HG03103 (cell line): ENCODE data around the gene PLVAP.
"Not testable (repeated sequence)": the region's sequence is repeated elsewhere in the genome, so short reads cannot be mapped to it uniquely, and the experiment has no call there.

Experiments
- ATAC-seq: cut with Tn5 transposase; IDR thresholded peaks from one replicate; pipeline ENCODE4 v1.9.1; 2021; ENCODE audit warnings: low read depth; ENCODE audit not compliant: unreplicated experiment

The PLVAP gene

DNA sequence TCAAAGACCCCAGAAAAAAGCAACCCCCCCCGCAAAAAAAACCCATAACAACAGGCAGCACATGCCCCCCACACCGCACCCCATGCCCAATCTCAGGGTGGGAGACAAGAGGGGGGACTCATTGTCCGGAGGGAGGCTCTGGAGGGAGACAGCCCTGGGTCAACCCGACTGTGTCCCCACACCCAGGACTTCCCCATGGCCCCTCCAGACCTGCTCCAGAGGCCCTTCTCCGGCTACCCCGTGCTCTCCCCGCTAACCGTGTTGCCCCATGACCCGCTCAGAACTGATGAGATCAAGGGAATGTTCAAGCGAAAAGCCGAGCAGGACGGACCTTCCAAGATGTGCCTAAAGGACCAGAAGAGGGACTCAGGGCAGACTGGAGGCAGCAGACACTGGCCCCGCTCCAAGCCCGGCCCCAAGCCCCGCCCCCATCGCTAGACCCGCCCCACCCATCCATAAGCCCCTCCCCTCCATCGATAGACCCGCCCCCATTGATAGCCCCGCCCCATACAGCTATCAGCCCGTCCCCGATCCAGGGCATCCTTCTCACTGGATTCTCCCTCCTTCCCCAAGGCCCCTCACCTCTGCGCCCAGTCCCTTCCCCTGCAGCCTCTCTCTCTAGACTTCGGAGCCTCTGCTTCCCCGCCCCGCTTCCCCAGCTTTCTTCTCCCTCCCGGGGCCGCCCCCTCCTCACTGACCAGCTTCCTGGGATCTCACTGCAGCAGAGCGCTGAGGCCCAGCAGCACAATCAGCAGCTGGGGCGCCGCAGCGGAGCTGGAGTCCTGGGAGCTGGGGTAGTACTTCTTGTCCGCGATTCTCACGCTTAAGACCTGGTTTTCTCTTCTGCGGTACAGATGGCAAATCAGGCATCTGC is 26.1 kb upstream of the PLVAP start:
- ATAC-seq = no peak

DNA sequence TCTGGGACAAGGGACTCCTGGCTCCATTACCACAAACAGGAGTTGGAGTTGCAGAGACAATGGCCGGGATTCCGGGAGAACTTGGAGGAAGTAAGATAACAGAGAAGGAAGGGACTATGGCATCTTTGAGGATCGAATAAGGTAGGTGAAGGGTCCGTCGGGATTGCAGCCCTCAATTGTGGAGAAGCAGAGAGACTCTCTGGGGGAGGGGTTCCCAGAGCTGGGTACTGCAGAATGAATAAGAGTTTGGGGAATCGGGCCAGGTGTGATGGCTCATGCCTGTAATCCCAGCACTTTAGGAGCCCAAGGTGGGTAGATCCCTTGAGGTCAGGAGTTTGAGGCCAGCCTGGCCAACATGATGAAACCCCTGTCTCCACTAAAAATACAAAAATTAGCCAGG is 24.5 kb upstream of the PLVAP start:
- no peak for ATAC-seq

DNA sequence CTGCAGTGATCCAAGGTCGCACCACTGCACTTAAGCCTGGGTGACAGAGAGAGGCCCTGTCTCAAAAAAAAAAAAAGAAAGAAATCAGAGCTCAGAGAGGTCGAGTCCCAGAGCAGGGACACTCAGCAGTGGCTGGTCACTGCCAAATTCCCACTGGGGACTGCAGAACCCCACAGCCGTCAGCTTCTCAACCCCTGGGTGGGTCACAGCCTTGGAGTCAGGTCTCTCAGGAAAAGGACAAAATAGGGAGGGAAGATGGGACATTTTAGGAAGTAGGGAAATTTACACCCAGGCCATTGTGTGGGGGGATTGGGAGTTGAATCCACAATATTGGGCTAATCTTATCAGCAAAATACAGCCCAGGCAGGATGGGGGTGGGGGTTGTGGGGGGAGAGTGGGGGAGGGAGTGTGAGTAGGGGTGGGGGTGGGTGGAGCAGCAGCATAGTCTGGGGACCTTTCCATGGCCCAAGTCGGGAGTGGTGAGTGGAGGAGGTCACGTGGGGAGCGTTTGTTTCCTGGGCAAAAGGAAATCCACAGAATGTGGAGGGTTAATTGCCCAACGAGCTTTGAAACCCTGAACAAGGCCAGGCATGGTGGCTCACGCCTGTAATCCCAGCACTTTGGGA is 21.9 kb upstream of the PLVAP start:
- ATAC-seq = no peak

DNA sequence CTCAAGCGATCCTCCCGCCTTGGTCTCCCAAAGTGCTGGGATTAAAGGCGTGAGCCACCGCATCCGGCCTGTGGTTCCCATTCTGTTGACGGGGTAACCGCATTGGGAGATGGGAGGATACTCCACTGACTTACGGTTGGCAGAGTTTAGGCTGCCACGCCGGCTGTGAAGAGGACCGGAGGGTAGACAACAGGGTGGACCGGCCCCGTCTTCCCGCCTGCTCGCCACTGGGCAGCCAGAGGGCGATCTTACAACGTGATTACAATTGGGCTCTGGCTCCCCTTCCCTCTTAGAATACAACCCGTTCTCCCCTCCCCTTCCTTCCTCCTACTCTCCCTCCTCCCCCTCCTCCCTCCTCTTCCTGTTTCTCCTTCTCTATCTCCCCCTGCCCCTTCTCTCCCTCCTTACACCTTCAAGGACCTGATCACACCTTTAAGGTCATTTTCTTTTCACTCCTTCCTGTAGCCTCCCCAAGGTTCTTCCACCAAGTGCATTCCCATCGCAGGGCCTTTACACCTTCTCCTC is 17.8 kb upstream of the PLVAP start:
- ATAC-seq = no peak

DNA sequence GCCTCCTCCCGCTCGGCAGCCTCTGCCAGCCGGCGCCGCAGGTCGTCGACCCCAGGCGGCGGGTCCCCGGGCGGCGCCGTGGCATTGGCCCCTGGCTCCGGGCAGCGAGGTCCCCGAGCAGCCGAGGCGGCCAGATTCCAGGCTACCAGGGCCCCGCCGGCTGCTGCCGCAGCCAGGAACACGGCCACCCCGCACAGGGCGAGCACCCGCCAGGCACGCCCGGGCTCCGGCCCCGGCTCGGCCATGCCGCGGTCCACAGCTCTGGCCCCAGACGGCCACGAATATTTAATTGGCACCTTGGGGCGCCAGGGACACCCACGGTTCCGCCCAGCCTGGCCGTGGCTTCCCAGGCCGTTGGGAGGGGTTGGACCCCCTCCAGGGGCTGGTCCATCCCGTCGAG is 16.8 kb upstream of the PLVAP start, which contains the start of gene CCDC194:
CCDC194 (minus strand) TSS at position 283 of the 400 bp plus-strand sequence; CDS start at position 245, 38 bp downstream.
- no peak for ATAC-seq

DNA sequence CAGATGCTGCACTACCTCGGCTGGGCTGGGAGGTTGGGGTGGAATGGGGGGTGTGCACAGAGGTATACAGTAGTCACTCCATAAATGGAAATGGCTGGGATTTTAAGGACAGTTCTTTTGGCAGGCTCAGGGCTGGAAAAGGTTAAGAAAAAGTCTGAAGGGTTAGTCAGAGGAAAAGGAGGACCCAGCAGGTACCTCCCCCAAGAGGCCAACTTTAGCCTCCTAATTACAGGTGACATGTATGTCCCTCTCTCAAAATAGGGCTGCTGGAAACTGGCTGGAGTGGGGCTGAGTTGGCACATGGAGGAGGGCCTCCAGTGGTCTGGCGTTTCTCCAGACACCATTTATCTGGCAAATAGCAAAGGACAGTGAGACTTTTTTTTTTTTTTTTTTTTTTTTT is 15.9 kb upstream of the PLVAP start:
- ATAC-seq = no peak

DNA sequence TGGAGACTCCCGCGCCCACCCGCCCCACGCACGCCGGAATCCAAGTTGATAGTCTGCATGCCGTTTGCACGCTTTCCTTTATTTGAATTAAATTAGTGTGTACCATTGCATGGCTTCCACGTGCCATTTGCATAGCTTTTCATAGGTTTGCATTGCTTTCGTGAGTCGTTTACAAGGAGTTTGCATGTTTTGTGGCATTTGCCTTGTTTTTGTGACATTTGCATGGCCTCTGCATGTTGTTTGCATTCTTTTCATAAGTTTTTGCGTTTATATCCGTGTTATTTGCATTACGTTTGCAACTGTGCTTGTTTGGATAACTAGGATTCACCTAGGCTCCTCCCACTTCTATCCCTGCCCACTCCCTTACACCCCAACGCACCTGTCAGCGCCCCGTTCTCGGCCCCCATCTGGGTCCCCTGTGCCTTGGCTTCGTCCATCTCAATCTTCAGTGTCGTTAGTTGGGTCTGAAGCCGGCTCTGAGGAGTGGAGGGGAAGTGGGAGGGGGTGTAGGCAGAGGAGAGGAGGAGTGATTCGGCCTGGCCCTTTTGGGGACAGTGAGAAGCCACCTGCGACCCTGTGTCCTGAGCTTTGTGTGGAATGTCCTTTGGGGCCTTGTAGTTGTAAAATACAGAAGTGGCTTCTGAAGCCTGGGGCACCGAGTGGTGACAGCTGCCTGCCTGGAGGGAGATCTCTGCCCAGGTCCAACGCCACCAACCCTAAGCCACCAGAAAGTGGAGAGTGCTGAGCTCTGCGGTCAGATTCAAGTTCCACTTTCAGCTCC is 14.4 kb upstream of the PLVAP start:
- no peak for ATAC-seq

DNA sequence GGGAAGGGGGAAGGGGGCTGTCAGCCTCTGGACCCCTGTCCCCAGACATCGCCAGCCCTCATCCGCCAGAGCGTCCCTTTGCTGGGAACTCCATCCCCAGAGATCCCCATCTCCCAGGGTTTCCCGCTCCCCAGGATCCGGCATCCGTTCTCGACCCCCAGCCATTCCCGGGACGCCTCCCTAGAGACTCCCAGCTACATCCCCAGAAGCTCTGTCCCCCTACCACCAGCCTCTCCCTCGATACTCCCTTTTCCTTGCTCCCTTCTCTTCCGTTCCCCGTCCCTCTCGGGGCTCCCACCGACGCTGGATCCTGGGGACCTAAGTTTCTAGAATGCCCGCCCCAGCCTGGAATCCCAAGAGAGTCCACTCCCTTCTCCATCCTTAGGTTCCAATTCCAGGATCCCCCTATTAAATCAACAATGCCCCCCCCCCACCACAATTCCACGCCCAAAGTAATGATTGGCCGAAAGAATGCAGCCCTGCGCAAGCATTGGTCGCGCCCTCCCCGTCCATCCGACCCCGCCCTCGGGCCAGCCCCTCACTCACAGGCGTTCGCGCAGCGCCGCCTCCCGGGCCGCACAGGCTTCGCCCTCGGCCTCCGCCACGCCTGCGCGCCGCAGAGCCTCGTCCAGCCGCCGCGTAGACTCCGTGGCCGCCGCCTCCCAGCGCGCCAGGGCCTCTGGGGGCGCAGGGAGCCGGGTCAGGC is 13.7 kb upstream of the PLVAP start:
- ATAC-seq = peak; percentile 77

DNA sequence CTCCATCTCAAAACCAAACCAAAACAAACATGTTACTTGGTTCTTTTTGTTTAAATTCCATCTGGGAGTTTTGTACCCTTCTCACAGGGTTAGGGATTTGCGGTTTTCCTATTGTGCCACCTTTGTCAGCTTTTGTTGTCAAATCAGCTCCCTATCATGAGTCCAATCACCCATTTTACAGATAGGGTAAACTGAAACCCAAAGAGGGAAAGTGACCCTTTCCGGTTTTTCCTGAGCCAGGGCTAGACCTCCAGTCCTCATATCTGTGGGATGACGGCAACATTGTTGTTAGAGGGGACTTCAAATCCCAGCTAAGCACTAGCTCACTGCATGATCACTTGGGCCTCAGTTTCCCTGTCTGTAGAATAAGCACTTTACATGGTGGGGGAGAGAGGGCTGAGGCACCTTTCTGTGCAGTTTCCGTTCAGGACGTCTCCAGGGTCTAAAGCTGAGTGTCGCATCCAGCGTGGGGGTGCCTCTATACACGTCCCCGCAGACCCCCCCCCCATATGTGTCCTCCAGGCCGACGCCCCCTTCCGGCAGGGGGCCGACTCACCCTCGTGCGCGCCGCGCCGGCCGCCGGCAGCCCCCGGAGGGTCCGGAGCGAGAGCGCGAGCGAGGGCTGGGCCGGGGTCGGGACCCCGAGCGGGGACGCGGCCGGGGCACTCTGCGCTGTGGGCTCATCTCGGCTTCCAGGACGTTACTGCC is 13.0 kb upstream of the PLVAP start:
- ATAC-seq = no peak

DNA sequence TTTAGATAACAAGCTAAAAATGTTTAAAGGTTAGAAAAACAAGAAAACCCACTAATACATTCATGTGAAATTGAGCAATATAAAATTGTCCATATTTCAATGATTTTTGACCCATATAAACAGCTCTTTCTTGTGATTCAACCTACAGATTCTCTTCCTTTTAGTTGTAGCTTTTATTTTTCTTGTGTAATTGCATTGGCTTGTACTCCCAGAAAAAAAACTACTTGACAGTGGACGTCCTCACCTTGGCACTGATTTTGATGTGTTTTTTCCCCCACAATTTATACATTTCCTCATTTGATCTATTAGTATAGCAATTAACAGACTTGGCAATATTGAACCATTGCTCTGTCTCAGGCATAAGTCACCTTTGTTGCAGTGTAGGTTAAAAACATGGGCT is 12.1 kb upstream of the PLVAP start:
- no peak for ATAC-seq

DNA sequence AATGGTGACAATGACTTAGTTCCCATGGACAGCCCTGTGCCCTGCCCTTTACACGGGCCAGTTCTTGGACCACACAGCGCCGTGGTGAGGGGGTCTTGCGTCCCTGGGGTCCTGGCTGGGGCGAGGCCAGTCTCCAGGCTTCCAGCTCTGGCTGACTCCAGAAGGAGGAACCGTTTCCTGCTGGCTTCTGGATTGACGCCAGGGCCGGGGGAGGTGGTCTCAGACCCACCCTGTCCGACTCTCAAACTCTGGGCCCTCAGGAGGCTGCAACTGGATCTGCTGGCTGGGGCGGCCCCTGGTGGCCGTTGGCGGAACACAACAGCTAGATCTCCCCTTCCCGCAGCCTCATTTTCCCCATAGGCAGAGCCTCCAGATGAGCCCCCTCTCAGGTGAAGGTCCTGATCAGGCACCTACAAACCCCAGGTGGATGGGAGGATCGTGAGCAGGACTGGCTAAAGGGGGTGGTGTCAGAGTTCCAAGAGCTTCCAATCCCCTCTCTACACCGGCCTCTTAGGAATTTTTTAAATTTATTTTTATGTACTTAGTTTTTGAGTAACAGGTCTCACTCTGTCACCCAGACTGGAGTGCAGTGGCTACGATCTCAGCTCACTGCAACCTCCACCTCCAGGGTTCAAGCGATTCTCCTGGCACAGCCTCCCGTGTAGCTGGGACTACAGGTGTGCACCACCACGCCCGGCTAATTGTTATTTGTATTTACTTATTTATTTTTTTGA is 8.9 kb upstream of the PLVAP start:
- ATAC-seq = no peak

DNA sequence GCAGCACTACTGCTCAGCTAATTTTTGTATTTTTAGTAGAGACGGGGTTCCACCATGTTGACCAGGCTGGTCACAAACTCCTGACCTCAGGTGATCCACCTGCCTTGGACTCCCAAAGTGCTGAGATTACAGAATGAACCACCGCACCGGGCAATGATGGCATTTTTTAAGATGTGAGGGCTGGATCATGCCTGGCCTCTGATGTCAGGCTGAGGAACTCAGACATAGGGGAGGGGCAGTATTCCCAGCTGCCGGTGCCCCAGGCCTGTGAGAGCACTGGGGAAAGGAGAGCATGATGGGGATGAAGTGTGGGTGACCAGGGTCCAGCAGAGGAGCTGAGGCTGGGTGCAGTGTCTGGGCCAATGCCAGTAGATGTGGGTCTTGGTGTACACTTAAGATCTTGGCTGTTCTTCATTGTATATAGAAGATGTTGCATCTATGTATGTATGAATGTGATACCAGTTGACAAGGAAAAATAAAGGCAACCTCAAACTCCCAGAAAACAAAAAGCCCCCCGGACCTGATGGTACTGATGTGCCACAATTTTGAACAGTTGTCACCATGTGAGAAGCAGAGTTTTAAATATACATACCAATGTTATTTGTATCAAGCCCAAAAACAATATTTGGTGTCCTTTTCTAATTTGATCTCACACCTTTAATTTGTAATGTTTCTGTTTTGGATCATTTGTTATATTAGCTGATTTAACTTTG is 3.4 kb upstream of the PLVAP start:
- ATAC-seq = no peak

DNA sequence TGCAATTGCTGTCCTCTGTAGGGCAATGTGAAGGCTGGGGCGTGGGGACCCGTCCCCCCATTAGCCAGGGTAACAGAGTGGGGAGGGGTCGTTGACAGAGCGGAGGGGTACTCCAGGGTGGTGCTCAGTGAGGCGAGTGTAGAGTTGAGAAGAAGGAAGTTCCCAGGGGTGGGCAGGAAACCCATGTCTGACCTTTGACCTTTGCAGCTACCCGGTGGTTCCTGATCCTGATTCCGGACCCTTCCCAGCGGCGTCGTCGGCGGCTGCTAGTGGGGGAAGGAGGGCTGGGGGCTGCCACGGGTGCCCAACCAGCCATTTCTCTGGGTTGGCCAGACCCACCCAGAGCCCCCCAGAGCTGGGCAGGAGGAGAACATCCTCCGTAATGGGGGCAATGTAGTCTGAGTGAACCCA is 2.1 kb upstream of the PLVAP start:
- no peak for ATAC-seq

DNA sequence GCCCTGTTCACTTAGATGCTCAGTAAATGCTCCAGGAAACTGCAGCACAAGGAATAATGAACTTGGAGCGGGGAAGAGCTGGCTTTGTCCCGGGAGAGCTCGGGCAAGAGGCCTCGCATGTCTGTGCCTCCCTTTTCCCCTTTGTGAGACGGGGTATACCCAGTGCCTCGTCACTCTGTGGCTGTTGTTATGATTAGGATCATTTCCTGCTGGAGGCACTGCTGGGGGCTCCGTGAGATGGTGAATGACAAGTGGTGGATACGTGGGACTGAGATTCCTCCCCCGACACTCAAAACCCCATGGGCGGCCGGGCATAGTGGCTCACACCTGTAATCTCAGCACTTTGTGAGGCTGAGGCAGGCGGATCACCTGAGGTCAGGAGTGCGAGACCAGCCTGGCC is 1.1 kb upstream of the PLVAP start:
- no peak for ATAC-seq

DNA sequence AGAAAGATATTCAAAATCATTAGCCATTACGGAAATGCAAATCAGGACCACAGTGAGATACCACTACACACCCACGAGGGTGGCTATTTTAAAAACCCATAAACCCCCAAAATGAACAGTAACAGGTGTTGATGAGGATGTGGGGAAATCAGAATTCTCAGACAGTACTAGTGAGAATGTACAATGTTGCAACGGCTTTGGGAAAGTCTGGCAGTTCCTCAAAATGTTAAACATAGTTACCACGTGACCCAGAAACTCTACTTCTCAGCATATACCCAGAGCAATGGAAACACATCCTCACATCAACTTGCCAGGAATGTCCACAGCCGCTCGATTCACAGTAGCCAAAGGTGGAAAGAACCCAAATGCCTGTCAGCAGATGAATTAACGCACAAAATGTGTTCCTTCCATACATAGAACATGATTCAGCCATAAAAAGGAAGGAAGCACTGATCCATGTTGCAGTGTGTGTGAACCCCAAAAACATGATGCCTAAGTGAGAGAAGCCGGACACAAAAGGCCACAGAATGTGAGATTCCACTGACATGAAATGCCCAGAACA is 7.0 kb downstream of the PLVAP start:
- ATAC-seq = no peak

DNA sequence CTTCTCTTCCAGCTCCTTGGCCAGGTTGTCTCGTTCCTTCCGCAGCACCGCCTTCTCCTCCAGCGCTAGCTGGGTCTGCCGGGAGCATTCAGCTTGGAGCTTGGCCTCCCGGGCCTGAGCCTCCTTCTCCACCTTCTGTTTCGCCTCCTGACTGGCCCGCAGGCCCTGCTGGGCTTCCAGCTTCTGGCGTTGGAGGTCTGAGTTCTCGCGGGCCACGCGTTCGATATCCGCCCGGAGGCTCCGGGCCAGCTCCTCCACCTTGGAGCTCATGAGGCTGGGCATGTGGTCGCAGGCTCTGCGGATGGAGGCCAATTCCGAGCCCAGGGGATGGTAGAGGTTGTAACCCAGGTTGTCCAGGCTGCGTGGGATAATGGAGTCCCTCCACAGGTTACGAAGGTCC is 11.8 kb downstream of the PLVAP start:
- no peak for ATAC-seq

DNA sequence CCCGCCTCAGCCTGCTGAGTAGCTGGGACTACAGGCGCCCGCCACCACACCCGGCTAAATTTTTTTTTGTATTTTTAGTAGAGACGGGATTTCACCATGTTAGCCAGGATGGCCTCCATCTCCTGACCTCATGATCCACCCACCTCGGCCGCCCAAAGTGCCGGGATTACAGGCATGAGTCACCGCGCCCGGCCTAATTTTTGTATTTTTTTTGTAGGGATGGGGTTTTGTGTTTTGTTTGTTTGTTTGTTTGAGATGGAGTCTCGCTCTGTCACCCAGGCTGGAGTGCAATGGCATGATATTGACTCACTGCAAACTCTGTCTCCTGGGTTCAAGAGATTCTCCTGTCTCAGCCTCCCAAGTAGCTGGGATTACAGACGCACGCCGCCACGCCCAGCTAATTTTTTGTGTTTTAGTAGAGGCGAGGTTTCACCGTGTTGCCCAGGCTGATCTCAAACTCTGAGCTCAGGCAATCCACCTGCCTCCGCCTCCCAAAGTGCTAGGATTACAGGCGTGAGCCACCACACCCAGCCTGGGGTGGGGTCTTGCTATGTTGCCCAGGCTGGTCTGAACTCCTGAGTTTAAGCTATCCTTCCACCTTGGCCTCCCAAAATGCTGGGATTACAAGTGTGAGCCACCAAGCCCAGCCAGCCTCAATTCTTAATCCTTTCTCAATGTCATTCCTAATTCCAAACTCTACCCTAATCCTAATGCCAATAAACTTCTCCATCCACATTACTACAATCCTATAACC is 13.1 kb downstream of the PLVAP start:
- not testable (repeated sequence) for ATAC-seq
